IPS DF 19.7 (cell line): ENCODE results near the gene TMEM178B.
"Not testable (repeated sequence)": the region's sequence is repeated elsewhere in the genome, so short reads cannot be mapped to it uniquely, and the experiment has no call there.

Source experiments
- DNase-seq: peaks from one replicate; pipeline ENCODE4 v3.0.0-alpha.2; 2013; ENCODE audit warnings: low read depth, low spot score

The TMEM178B gene

GRCh38 chr7:141073641-141074161, at the start of gene TMEM178B:
TSS of gene TMEM178B (plus strand) at chr7:141074064.
- no peak for DNase-seq

- no peak for DNase-seq
Measured at GRCh38 chr7:141024668-141025067, 49.2 kb upstream of the TMEM178B start.

- peak; percentile 5 for DNase-seq
Measured at GRCh38 chr7:141027043-141027442, 46.8 kb upstream of the TMEM178B start.

- DNase-seq: no peak
Measured at GRCh38 chr7:141028767-141029166, 45.1 kb upstream of the TMEM178B start.

- not testable (repeated sequence) for DNase-seq
Measured at GRCh38 chr7:141032539-141033323, 41.1 kb upstream of the TMEM178B start.

- not testable (repeated sequence) for DNase-seq
Measured at GRCh38 chr7:141038100-141038499, 35.8 kb upstream of the TMEM178B start.

GRCh38 chr7:141039376-141039775, 34.5 kb upstream of the TMEM178B start:
- no peak for DNase-seq

- DNase-seq: no peak
Measured at GRCh38 chr7:141042222-141043193, 31.4 kb upstream of the TMEM178B start.

- no peak for DNase-seq
Measured at GRCh38 chr7:141043616-141044015, 30.2 kb upstream of the TMEM178B start.

- no peak for DNase-seq
Measured at GRCh38 chr7:141045126-141045841, 28.6 kb upstream of the TMEM178B start.

- no peak for DNase-seq
Measured at GRCh38 chr7:141045842-141046620, 27.8 kb upstream of the TMEM178B start.

- DNase-seq: no peak
Measured at GRCh38 chr7:141053626-141054025, 20.2 kb upstream of the TMEM178B start.

- no peak for DNase-seq
Measured at GRCh38 chr7:141055146-141055545, 18.7 kb upstream of the TMEM178B start.

- no peak for DNase-seq
Measured at GRCh38 chr7:141057788-141058187, 16.1 kb upstream of the TMEM178B start.

- DNase-seq: not testable (repeated sequence)
Measured at GRCh38 chr7:141067856-141068255, 6.0 kb upstream of the TMEM178B start.

- no peak for DNase-seq
Measured at GRCh38 chr7:141071260-141071854, 2.5 kb upstream of the TMEM178B start.

- no peak for DNase-seq
Measured at GRCh38 chr7:141071855-141072547, 1.9 kb upstream of the TMEM178B start.

- no peak for DNase-seq
Measured at GRCh38 chr7:141072548-141073172, 1.2 kb upstream of the TMEM178B start.

GRCh38 chr7:141073173-141073640, 657 bp upstream of the TMEM178B start:
- no peak for DNase-seq
